ENCODE measurements around the gene FHOD1. TPM values are rescaled to one million over a fixed set of nuclear protein-coding genes. Genes with fewer than 3 reads are reported as not detected.

The FHOD1 gene
- total and polyA plus RNA-seq, 12 donors: 16.6 to 148 (median 45.5) TPM

DNA sequence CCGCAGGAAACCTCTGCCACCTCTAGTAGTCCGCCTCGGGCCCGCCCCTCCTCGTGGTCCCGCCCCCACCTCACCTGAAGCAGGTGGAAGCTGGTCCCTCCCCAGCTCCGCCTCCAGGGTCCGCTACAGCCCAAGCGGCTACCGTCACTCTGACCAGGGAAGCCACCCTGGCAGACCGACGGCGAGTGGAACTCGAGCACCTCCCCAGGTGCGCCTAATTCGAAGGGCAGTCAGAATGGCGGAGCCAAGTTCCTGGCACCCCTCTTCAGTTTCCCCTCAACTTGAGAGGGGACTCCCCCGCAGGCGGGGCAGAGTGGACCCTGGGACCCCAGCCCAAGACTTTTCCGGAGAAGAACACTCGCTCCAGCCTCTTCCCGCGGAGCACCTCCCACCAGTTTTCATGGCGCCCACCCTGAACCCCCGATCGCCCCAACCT, 507 bp downstream of the FHOD1 start:
- Histone ChIP-seq H3K4me3 (peak overlapping the region; percentile 62 to 89 (median 84)), H3K9me3 (replicated peaks in 1 of 3) (no peaks in the 10 kb centered on the region), H3K4me1 (replicated peaks in 1 of 2) (peaks cover 50 to 58% of the 10 kb centered on the region in 2 donors), H3K27me3 (peaks cover 5% of the 10 kb centered on the region), H3K36me3 (replicated peaks in 1 of 2) (no peaks in the 10 kb centered on the region), H3K27ac (peak overlapping the region; percentile 83 to 94 (median 85))
- intact Hi-C loops (cut with DNase I): no loop called here
- 0 to 1% (median 0%) methylated on average over 12 to 26 of the region's 26 CpGs; no CpG with 5 or more reads in 1 of the 4 donors for WGBS, 4 donors
- TF ChIP-seq POLR2A (IDR thresholded peaks at IDR 0.05): no peak
- TF ChIP-seq, protein P1, sequence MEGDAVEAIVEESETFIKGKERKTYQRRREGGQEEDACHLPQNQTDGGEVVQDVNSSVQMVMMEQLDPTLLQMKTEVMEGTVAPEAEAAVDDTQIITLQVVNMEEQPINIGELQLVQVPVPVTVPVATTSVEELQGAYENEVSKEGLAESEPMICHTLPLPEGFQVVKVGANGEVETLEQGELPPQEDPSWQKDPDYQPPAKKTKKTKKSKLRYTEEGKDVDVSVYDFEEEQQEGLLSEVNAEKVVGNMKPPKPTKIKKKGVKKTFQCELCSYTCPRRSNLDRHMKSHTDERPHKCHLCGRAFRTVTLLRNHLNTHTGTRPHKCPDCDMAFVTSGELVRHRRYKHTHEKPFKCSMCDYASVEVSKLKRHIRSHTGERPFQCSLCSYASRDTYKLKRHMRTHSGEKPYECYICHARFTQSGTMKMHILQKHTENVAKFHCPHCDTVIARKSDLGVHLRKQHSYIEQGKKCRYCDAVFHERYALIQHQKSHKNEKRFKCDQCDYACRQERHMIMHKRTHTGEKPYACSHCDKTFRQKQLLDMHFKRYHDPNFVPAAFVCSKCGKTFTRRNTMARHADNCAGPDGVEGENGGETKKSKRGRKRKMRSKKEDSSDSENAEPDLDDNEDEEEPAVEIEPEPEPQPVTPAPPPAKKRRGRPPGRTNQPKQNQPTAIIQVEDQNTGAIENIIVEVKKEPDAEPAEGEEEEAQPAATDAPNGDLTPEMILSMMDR (IDR thresholded peaks at IDR 0.05): no peak
- DNase-seq: peak in 5 of 7 donors; percentile 52 to 74 (median 70)

DNA sequence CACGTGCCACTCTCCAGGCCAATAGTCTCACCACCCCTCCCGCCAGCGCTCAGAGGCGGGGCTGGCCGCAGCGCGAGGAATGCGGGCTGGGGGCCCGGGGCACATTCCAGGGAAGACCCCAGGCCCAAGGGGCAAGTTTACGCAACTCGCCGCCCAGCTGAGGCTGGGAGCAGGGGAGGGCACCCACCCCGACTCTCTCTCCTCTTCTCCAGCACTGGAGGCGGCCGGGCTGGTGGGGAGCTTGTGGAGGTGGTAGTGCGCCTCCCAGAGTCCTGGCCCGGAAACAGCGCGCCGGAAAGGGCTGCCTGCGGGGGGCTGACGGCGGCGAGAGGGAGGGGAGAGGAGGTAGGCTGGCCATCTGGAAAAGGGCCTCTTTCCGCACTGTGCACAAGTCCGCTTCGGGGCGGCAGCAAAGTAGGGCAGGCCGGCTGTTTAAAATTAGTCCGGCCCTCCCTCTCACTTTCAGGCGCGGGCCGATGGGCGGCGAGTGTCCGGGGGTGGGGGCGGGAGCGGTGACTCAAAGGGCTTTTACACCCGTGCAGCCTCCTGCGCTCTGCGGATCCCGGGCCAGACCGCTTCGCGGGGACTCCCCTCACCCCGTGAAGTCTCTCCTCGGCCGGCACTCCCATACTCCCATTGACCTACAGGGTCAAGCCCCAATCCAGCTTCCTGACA, 1.1 kb downstream of the FHOD1 start:
- no peaks in the 10 kb centered on the region for H3K9me3 ChIP-seq (replicated peaks in 1 of 3)
- peaks cover 56 to 64% of the 10 kb centered on the region in 2 donors for H3K4me1 ChIP-seq (replicated peaks in 1 of 2)
- peak; percentile 83 to 94 (median 85) for DNase-seq
- intact Hi-C loops (cut with DNase I): no loop called here
- no peaks in the 10 kb centered on the region for H3K36me3 ChIP-seq (replicated peaks in 1 of 2)
- WGBS, 4 donors: 0 to 1% (median 0%) methylated on average over 2 to 48 of the region's 48 CpGs
- H3K27ac ChIP-seq: peak overlapping the region; percentile 83 to 94 (median 85)
- peaks cover 5% of the 10 kb centered on the region for H3K27me3 ChIP-seq
- peak; percentile 47 to 64 for TF ChIP-seq POLR2A (IDR thresholded peaks at IDR 0.05)
- TF ChIP-seq, protein P1 (IDR thresholded peaks at IDR 0.05): peak in 5 of 6 experiments; percentile 25 to 55 (median 37)
- peak overlapping the region; percentile 62 to 89 (median 84) for H3K4me3 ChIP-seq

DNA sequence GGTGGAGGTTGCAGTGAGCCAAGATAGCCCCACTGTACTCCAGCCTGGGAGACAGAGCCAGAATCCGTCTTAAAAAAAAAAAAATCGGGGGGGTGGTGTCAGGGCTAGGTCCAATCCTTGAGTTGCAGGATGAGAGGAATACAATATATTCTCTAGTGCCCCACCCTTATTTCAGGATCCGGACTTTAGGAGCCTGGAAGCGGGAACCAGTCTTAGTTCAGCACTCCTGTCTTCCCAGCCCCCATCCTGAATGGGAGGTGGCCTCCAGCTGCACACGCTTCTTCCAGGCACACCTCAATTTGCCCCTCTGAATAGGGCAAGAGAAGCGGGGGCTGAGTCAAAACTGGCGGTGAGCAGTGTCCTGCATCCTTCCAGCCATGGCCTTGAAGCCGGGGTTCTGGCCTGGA, 1.6 kb downstream of the FHOD1 start:
- Histone ChIP-seq H3K4me1 (replicated peaks in 1 of 2) (peaks cover 61 to 69% of the 10 kb centered on the region in 2 donors), H3K27ac (peak overlapping the region; percentile 83 to 94 (median 85)), H3K9me3 (replicated peaks in 1 of 3) (no peaks in the 10 kb centered on the region), H3K36me3 (replicated peaks in 1 of 2) (no peaks in the 10 kb centered on the region), H3K27me3 (peaks cover 5% of the 10 kb centered on the region), H3K4me3 (peak overlapping the region in 2 of 4 donors; percentile 89)
- intact Hi-C loops (cut with DNase I): no loop called here
- TF ChIP-seq, protein P1 (IDR thresholded peaks at IDR 0.05): no peak
- no peak for TF ChIP-seq POLR2A (IDR thresholded peaks at IDR 0.05)
- 5 to 8% (median 7%) methylated on average over 4 to 8 of the region's 8 CpGs for WGBS, 4 donors
- DNase-seq: peak in 4 of 7 donors; percentile 89 to 92 (median 91)

DNA sequence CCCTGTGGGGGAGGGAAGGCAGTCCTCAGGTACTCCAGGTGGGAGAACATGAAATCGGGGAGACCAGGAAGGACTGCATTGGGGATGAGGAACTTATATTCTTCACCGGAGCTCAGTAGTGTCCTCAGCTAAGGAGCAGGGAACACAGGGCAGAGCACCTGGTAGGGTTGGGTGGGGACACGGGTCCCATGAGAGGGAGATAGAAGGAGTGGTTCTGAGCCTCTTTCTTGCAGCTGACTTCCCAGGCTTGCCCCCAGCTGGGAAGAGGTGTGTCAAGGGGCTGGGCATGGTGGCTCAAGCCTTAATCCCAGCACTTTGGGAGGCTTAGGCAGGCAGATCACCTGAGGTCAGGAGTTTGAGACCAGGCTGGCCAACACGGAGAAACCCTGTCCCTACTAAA, 2.1 kb downstream of the FHOD1 start:
- intact Hi-C loops (cut with DNase I): no loop called here
- Histone ChIP-seq H3K27ac (peak overlapping the region; percentile 64 to 94 (median 85)), H3K4me1 (replicated peaks in 1 of 2) (peaks cover 66 to 74% of the 10 kb centered on the region in 2 donors), H3K36me3 (replicated peaks in 1 of 2) (no peaks in the 10 kb centered on the region), H3K9me3 (replicated peaks in 1 of 3) (no peaks in the 10 kb centered on the region), H3K27me3 (peaks cover 5% of the 10 kb centered on the region), H3K4me3 (peak overlapping the region in 2 of 4 donors; percentile 89)
- TF ChIP-seq POLR2A (IDR thresholded peaks at IDR 0.05): no peak
- TF ChIP-seq, protein P1 (IDR thresholded peaks at IDR 0.05): no peak
- 69 to 78% (median 74%) methylated on average over 4 of the region's 4 CpGs for WGBS, 4 donors
- DNase-seq: peak in 2 of 7 donors; percentile 14 to 15
